ENCODE results near the gene FBLN5. TPM values are rescaled to one million over a fixed set of nuclear protein-coding genes. Genes with fewer than 3 reads are reported as not detected.

Gene FBLN5
- total and polyA plus RNA-seq, 9 donors, result 39.2 to 353 (median 137) TPM

DNA sequence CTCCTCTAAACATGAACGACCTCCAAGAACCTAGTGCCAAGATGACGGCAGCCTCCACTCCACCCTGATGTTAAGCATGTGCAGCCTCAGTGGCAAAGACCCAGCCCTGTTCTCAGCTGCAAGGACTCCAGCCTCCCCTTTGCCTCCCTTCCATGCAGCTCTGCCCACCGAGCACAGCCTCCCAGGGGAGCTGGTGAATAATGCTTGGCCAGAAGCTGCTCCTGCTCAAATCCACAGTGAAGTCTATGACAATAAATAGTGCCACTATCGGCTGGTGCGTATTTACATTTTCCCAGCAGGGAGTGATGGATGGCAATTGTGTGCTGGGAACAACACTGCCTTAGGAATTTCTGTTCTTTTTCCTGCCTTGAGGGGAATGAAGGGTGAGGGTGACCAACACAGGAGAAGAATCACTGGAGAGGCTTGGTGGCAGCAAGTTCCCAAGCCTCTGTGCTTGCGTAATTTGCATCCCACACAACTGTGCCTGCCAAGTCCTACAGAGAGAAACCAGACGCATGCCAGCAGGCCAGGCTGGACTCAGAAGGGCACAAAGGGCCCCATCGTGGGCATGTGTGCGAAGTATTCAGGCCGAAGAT lies 50.3 kb downstream of the FBLN5 start:
- intact Hi-C loops (cut with DNase I), result no loop called here
- H3K4me1 ChIP-seq (ENCODE audit: insufficient read depth), result peaks cover 8% of the 10 kb centered on the region
- no peak overlapping the region for H3K27ac ChIP-seq
- TF ChIP-seq, protein P1, sequence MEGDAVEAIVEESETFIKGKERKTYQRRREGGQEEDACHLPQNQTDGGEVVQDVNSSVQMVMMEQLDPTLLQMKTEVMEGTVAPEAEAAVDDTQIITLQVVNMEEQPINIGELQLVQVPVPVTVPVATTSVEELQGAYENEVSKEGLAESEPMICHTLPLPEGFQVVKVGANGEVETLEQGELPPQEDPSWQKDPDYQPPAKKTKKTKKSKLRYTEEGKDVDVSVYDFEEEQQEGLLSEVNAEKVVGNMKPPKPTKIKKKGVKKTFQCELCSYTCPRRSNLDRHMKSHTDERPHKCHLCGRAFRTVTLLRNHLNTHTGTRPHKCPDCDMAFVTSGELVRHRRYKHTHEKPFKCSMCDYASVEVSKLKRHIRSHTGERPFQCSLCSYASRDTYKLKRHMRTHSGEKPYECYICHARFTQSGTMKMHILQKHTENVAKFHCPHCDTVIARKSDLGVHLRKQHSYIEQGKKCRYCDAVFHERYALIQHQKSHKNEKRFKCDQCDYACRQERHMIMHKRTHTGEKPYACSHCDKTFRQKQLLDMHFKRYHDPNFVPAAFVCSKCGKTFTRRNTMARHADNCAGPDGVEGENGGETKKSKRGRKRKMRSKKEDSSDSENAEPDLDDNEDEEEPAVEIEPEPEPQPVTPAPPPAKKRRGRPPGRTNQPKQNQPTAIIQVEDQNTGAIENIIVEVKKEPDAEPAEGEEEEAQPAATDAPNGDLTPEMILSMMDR (IDR thresholded peaks at IDR 0.05), result no peak
- TF ChIP-seq POLR2A (IDR thresholded peaks at IDR 0.05) (no peak), EP300 (IDR thresholded peaks at IDR 0.05) (no peak)
- WGBS, 3 donors, result 49 to 68% (median 51%) methylated on average over 10 of the region's 10 CpGs
- no peaks in the 10 kb centered on the region for H3K27me3 ChIP-seq
- no peak overlapping the region for H3K4me3 ChIP-seq
- no peaks in the 10 kb centered on the region for H3K9me3 ChIP-seq
- H3K36me3 ChIP-seq, result no peaks in the 10 kb centered on the region
- no peak for DNase-seq

GRCh38 chr14:91896419-91896818 lies 51.1 kb downstream of the FBLN5 start:
- H3K27ac ChIP-seq, result no peak overlapping the region
- no peaks in the 10 kb centered on the region for H3K27me3 ChIP-seq
- 92 to 98% (median 98%) methylated on average over 4 of the region's 4 CpGs for WGBS, 3 donors
- TF ChIP-seq POLR2A (IDR thresholded peaks at IDR 0.05), result no peak
- TF ChIP-seq EP300 (IDR thresholded peaks at IDR 0.05), result no peak
- TF ChIP-seq, protein P1 (IDR thresholded peaks at IDR 0.05), result no peak
- H3K36me3 ChIP-seq, result no peaks in the 10 kb centered on the region
- no peak for DNase-seq
- H3K4me1 ChIP-seq (ENCODE audit: insufficient read depth), result peaks cover 8% of the 10 kb centered on the region
- intact Hi-C loops (cut with DNase I), result no loop called here
- H3K4me3 ChIP-seq, result no peak overlapping the region
- no peaks in the 10 kb centered on the region for H3K9me3 ChIP-seq

- no peak for DNase-seq
- H3K27ac ChIP-seq, result no peak overlapping the region
- no peaks in the 10 kb centered on the region for H3K36me3 ChIP-seq
- whole genome bisulfite sequencing, 3 donors, result 86 to 97% (median 92%) methylated on average over 4 of the region's 4 CpGs
- no peak overlapping the region for H3K4me3 ChIP-seq
- H3K9me3 ChIP-seq, result no peaks in the 10 kb centered on the region
- H3K4me1 ChIP-seq (ENCODE audit: insufficient read depth), result peaks cover 11% of the 10 kb centered on the region
- intact Hi-C loops (cut with DNase I), result no loop called here
- TF ChIP-seq EP300 (IDR thresholded peaks at IDR 0.05) (no peak), POLR2A (IDR thresholded peaks at IDR 0.05) (no peak)
- TF ChIP-seq, protein P1 (IDR thresholded peaks at IDR 0.05), result no peak
- H3K27me3 ChIP-seq, result no peaks in the 10 kb centered on the region
Observed at GRCh38 chr14:91893669-91894068, 53.8 kb downstream of the FBLN5 start.

DNA sequence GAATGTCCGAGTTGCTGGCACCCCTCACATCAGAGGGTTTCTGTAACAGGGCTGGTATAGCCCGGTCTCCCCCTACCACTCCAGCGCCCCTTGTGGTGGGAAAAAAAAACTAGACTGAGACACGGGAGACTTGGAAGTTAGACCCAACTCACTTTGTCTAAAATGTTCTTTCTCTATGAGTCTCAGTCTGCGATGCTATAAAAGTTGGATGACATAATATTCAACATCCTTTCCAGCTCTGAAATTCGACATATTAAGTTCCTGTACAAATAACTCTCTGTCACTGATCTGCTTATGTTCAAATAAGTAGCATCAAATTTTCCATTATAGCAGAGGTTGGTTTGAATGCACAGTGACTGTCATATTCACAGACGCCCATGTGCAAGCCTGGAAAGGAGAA lies 54.5 kb downstream of the FBLN5 start:
- peaks cover 11% of the 10 kb centered on the region for H3K4me1 ChIP-seq (ENCODE audit: insufficient read depth)
- intact Hi-C loops (cut with DNase I), result no loop called here
- no peak for TF ChIP-seq POLR2A (IDR thresholded peaks at IDR 0.05)
- TF ChIP-seq EP300 (IDR thresholded peaks at IDR 0.05), result no peak
- TF ChIP-seq, protein P1 (IDR thresholded peaks at IDR 0.05), result no peak
- H3K4me3 ChIP-seq, result no peak overlapping the region
- DNase-seq, result no peak
- H3K36me3 ChIP-seq, result no peaks in the 10 kb centered on the region
- no peak overlapping the region for H3K27ac ChIP-seq
- H3K27me3 ChIP-seq, result no peaks in the 10 kb centered on the region
- no peaks in the 10 kb centered on the region for H3K9me3 ChIP-seq
- WGBS, 3 donors, result 63 to 82% (median 69%) methylated on average over 7 of the region's 7 CpGs
